ENCODE measurements around the gene SNAPIN. TPM values are rescaled to one million over a fixed set of nuclear protein-coding genes. Genes with fewer than 3 reads are reported as not detected.

Gene SNAPIN
- total RNA-seq, 1 experiment from 2014 or later, result 29.0 TPM

- DNase-seq, result no peak
- H3K27ac ChIP-seq (ENCODE audit: insufficient read length, low read depth, low read length), result no peak overlapping the region
- WGBS (ENCODE audit: extremely low coverage, insufficient read length, low lambda C conversion rate), result no CpG with 5 or more reads among the region's 22 CpGs
- H3K4me3 Mint-ChIP-seq, result no peak overlapping the region
- no peak overlapping the region for H2BK15ac ChIP-seq (ENCODE audit: low read depth, low read length)
- TF ChIP-seq, protein P1, sequence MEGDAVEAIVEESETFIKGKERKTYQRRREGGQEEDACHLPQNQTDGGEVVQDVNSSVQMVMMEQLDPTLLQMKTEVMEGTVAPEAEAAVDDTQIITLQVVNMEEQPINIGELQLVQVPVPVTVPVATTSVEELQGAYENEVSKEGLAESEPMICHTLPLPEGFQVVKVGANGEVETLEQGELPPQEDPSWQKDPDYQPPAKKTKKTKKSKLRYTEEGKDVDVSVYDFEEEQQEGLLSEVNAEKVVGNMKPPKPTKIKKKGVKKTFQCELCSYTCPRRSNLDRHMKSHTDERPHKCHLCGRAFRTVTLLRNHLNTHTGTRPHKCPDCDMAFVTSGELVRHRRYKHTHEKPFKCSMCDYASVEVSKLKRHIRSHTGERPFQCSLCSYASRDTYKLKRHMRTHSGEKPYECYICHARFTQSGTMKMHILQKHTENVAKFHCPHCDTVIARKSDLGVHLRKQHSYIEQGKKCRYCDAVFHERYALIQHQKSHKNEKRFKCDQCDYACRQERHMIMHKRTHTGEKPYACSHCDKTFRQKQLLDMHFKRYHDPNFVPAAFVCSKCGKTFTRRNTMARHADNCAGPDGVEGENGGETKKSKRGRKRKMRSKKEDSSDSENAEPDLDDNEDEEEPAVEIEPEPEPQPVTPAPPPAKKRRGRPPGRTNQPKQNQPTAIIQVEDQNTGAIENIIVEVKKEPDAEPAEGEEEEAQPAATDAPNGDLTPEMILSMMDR (conservative IDR thresholded peaks at IDR 0.05), result no peak
- peak overlapping the region; percentile 83 for H3K4me2 ChIP-seq (ENCODE audit: insufficient read depth, insufficient read length, low read length)
- peak overlapping the region; percentile 89 for H3T11ph ChIP-seq (ENCODE audit: low read length)
- H3K27me3 Mint-ChIP-seq (ENCODE audit: low read depth), result no peaks in the 10 kb centered on the region; the same call in 1 of the 2 replicates
- peaks cover 15% of the 10 kb centered on the region for H3K79me2 ChIP-seq (ENCODE audit: insufficient read depth, low read length)
- H3K4me1 ChIP-seq (ENCODE audit: insufficient read depth, low read length), result no peaks in the 10 kb centered on the region
- H2AFZ ChIP-seq (ENCODE audit: low read length), result no peak overlapping the region
- H2BK120ac ChIP-seq (ENCODE audit: low read depth, low read length, poor library complexity, severe bottlenecking), result peak overlapping the region; percentile 99
- no peak overlapping the region for H2BK5ac ChIP-seq (ENCODE audit: insufficient read length, low read length)
- no peaks in the 10 kb centered on the region for H3K9me3 ChIP-seq (ENCODE audit: control insufficient read depth, low read depth, low read length)
- peaks cover 17% of the 10 kb centered on the region for H3K79me1 ChIP-seq (ENCODE audit: insufficient read depth, low read depth, low read length, poor library complexity, severe bottlenecking)
- peak overlapping the region; percentile 20 for H3K56ac ChIP-seq (ENCODE audit: insufficient read length, low read depth, low read length)
- peaks cover 0 to 50% (median 47%) of the 10 kb centered on the region in 3 experiments; a peak in 4 of 7 replicates for H3K36me3 Mint-ChIP-seq (ENCODE audit: insufficient read depth in 1 of 3, low read depth in 3 of 3)
- H4K91ac ChIP-seq (ENCODE audit: insufficient read length, low read depth, low read length), result peak overlapping the region; percentile 96
- no peak overlapping the region for H3K23ac ChIP-seq (ENCODE audit: insufficient read length, low read depth, low read length)
- H3K27ac Mint-ChIP-seq, result peak overlapping the region in 1 of 3 experiments; percentile 59; a peak in 1 of 7 replicates
- H3K9ac ChIP-seq (ENCODE audit: extremely low read depth, insufficient read length, low read length), result peak overlapping the region; percentile 97
- no peak overlapping the region for H4K5ac ChIP-seq (ENCODE audit: insufficient read length, low read depth, low read length)
- H3K9me3 Mint-ChIP-seq, result no peaks in the 10 kb centered on the region
- no peaks in the 10 kb centered on the region for H4K20me1 ChIP-seq (ENCODE audit: control insufficient read depth, insufficient read depth, insufficient read length)
- peak overlapping the region; percentile 98 for H3K14ac ChIP-seq (ENCODE audit: insufficient read depth, low read length)
- H2BK20ac ChIP-seq (ENCODE audit: low read depth, low read length, poor library complexity, severe bottlenecking), result no peak overlapping the region
- no peaks in the 10 kb centered on the region for H3K27me3 ChIP-seq (ENCODE audit: insufficient read depth, low read length)
- H4K8ac ChIP-seq (replicated peaks; ENCODE audit: insufficient read length, low read depth, low read length), result no peak overlapping the region
- H3K4ac ChIP-seq (ENCODE audit: low read depth, low read length), result peak overlapping the region; percentile 95
- H3K18ac ChIP-seq (ENCODE audit: insufficient read length, low read depth, low read length), result peak overlapping the region; percentile 96
- H2BK12ac ChIP-seq (ENCODE audit: insufficient read length, low read depth, low read length), result peak overlapping the region; percentile 70
- peaks cover 11% of the 10 kb centered on the region for H3K23me2 ChIP-seq (ENCODE audit: insufficient read length, low read depth, low read length, poor library complexity, severe bottlenecking)
- H2AK5ac ChIP-seq (ENCODE audit: insufficient read length, low read length), result no peak overlapping the region
- H3K4me1 Mint-ChIP-seq, result peaks cover 9 to 12% of the 10 kb centered on the region in 2 experiments; a peak in 3 of 4 replicates
These were observed 11.9 kb downstream of the SNAPIN start for GRCh38 chr1:153670257-153670858.

Data from H9 (cell line).